Measurements from ENCODE around the gene TRIM54. TPM values are rescaled to one million over a fixed set of nuclear protein-coding genes. Genes with fewer than 3 reads are reported as not detected.
"Not testable (repeated sequence)": the region's sequence is repeated elsewhere in the genome, so short reads cannot be mapped to it uniquely, and the experiment has no call there.

TRIM54 gene
- total RNA-seq, 4 donors from 2014 or later, result not detected

- no peak for DNase-seq (ENCODE audit: low spot score in 2 of 2)
- intact Hi-C loops (cut with DNase I; ENCODE audit: low total_unique reads), result no loop called here
- 1% methylated on average over 35 to 38 of the region's 38 CpGs for WGBS, 2 donors
Observed at GRCh38 chr2:27264253-27264752, 17.9 kb upstream of the TRIM54 start.

DNA sequence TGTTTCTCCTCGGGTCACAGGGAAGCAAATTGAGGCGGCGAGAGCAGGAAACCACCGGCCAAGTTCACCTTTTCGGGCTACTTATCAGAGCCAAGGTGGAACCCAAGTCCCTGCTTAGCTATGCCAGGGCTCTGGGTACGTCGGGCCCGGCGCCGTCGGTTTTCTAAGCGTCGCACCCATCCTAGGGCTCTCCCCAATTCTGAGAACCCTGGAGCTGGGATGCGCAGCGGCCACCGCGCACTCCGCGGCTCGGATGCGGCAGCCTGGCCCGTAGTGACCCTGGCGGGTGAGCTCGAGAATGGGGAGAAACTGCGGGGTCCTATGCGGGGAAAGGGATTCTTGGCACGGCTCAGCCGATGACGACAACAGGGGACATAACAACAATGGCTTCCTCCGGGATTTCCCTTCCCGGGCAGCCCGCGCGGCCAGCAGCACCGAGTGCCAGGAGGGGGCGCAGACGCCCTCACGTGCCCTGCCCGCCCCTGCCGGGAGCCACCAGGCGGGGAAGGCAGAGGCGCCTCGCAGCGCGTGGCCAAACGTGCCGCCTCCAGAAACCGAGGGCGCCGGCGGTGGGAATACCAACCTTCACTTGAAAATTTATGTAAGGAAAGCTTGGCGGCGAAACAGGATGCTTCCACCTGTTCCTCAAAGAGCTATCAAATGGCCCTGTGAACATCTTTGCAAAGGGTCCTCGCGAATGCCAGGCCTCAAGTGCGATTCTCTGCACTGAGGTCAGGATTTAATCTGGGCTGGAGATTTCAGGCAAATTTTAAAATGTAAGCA is 17.3 kb upstream of the TRIM54 start:
- TF ChIP-seq POLR2A (IDR thresholded peaks at IDR 0.05), result no peak
- TF ChIP-seq, protein P1, sequence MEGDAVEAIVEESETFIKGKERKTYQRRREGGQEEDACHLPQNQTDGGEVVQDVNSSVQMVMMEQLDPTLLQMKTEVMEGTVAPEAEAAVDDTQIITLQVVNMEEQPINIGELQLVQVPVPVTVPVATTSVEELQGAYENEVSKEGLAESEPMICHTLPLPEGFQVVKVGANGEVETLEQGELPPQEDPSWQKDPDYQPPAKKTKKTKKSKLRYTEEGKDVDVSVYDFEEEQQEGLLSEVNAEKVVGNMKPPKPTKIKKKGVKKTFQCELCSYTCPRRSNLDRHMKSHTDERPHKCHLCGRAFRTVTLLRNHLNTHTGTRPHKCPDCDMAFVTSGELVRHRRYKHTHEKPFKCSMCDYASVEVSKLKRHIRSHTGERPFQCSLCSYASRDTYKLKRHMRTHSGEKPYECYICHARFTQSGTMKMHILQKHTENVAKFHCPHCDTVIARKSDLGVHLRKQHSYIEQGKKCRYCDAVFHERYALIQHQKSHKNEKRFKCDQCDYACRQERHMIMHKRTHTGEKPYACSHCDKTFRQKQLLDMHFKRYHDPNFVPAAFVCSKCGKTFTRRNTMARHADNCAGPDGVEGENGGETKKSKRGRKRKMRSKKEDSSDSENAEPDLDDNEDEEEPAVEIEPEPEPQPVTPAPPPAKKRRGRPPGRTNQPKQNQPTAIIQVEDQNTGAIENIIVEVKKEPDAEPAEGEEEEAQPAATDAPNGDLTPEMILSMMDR (IDR thresholded peaks at IDR 0.05), result peak in 1 of 3 donors; percentile 16
- intact Hi-C loops (cut with DNase I; ENCODE audit: low total_unique reads), result no loop called here
- no peak overlapping the region for H3K4me3 ChIP-seq (ENCODE audit: low read depth, poor library complexity, severe bottlenecking)
- WGBS, 2 donors, result 4 to 6% methylated on average over 47 to 51 of the region's 56 CpGs
- no peak for DNase-seq (ENCODE audit: low spot score in 2 of 2)

More at GRCh38 chr2:27264253-27264752, 17.9 kb upstream of the TRIM54 start:
- no peak overlapping the region for H3K4me3 ChIP-seq (ENCODE audit: low read depth, poor library complexity, severe bottlenecking)
- TF ChIP-seq, protein P1 (IDR thresholded peaks at IDR 0.05), result no peak
- no peak for TF ChIP-seq POLR2A (IDR thresholded peaks at IDR 0.05)

DNA sequence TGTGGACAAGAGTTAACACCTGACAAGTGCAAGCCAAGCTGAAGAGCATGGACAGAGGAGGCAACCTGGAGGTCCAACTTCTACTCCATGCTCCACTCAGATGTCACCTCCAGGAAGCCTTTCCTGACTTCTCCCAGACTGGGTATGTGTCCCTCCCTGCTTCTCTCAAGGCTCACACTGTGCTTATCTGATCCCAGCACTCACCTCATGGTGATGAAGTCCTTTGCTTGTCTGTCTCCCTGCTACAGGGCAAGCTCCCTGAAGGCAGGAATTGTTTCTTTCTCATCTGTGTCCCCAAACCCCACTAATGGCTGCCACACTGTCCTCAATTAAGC is 16.7 kb upstream of the TRIM54 start:
- no peak overlapping the region for H3K4me3 ChIP-seq (ENCODE audit: low read depth, poor library complexity, severe bottlenecking)
- no peak for DNase-seq (ENCODE audit: low spot score in 2 of 2)
- TF ChIP-seq POLR2A (IDR thresholded peaks at IDR 0.05), result no peak
- TF ChIP-seq, protein P1 (IDR thresholded peaks at IDR 0.05), result no peak
- intact Hi-C loops (cut with DNase I; ENCODE audit: low total_unique reads), result no loop called here

GRCh38 chr2:27268296-27268695 is 13.9 kb upstream of the TRIM54 start:
- 85 to 89% methylated on average over 13 of the region's 13 CpGs for WGBS, 2 donors
- DNase-seq (ENCODE audit: low spot score in 2 of 2); H3K4me3 ChIP-seq (ENCODE audit: low read depth, poor library complexity, severe bottlenecking); intact Hi-C loops (cut with DNase I; ENCODE audit: low total_unique reads): not testable (repeated sequence)

DNA sequence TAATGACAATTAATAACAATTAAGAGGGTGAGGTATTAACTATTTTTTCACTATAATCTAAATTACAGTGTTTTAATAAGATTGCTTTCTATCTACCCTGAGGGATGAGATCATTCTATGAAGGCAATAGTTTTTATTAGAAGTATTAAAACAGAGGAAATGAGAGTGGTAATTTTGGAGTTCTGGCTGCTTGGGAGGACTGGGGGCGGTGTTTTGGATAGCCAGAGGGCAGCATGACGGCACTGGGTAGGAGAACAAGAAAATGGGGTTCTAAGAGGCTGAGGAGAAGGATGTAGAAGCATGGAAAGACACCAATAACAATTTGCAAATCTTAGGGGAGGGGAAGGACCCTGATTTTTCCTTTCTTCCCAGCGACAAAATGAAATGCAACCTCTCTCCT is 12.1 kb upstream of the TRIM54 start:
- H3K4me3 ChIP-seq (ENCODE audit: low read depth, poor library complexity, severe bottlenecking), result no peak overlapping the region
- no peak for DNase-seq (ENCODE audit: low spot score in 2 of 2)
- 68 to 70% methylated on average over 3 of the region's 3 CpGs for WGBS, 2 donors
- TF ChIP-seq POLR2A (IDR thresholded peaks at IDR 0.05), result no peak
- TF ChIP-seq, protein P1 (IDR thresholded peaks at IDR 0.05), result no peak
- intact Hi-C loops (cut with DNase I; ENCODE audit: low total_unique reads), result no loop called here

DNA sequence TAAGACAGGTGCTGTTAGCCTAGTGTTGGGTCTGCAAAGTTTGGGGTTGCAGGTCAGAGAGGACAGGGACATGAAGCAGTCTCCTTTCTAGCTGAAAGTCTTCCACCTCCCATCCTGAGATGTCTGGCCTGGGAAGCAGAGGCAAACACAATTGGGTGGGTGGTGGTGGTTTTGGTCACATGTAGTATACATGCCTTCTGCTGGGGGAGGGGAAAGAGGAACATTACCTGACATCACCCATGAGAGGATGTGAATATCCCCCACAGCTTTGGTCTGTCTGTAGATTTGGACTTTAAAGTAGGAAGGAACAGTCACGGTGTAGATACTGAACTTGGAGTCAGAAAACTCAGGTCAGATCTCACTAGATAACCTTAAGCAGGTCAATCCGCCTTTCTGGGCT is 11.6 kb upstream of the TRIM54 start:
- H3K4me3 ChIP-seq (ENCODE audit: low read depth, poor library complexity, severe bottlenecking), result no peak overlapping the region
- DNase-seq (ENCODE audit: low spot score in 2 of 2), result no peak
- TF ChIP-seq, protein P1 (IDR thresholded peaks at IDR 0.05), result no peak
- TF ChIP-seq POLR2A (IDR thresholded peaks at IDR 0.05), result no peak
- intact Hi-C loops (cut with DNase I; ENCODE audit: low total_unique reads), result no loop called here
- WGBS, 2 donors, result 78 to 91% methylated on average over 2 of the region's 2 CpGs

Data from lower leg skin (tissue), 4 donors.